ENCODE results near the gene AKIP1. TPM values are rescaled to one million over a fixed set of nuclear protein-coding genes. Genes with fewer than 3 reads are reported as not detected.

Gene AKIP1
- total RNA-seq, 1 donor from 2014 or later: 25.7 TPM

- no peak for TF ChIP-seq CTCF (IDR thresholded peaks at IDR 0.05; ENCODE audit: partially characterized antibody, unreplicated experiment)
- H3K27ac Mint-ChIP-seq (ENCODE audit: unreplicated experiment): no peak overlapping the region
Observed at GRCh38 chr11:8927233-8927632, 16.2 kb downstream of the AKIP1 start.

GRCh38 chr11:8928205-8928604 lies 17.2 kb downstream of the AKIP1 start:
- Mint-ChIP-seq H3K27me3 (ENCODE audit: unreplicated experiment) (no peaks in the 10 kb centered on the region), H3K27ac (ENCODE audit: unreplicated experiment) (no peak overlapping the region), H3K4me1 (ENCODE audit: low read depth, unreplicated experiment) (peaks cover 2% of the 10 kb centered on the region), H3K9me3 (ENCODE audit: unreplicated experiment) (peaks cover 1% of the 10 kb centered on the region), H3K36me3 (ENCODE audit: unreplicated experiment) (no peaks in the 10 kb centered on the region), H3K4me3 (ENCODE audit: unreplicated experiment) (no peak overlapping the region)
- TF ChIP-seq CTCF (IDR thresholded peaks at IDR 0.05; ENCODE audit: partially characterized antibody, unreplicated experiment): no peak
- DNase-seq: no peak

More at GRCh38 chr11:8927233-8927632, 16.2 kb downstream of the AKIP1 start:
- H3K4me3 Mint-ChIP-seq (ENCODE audit: unreplicated experiment): no peak overlapping the region
- H3K9me3 Mint-ChIP-seq (ENCODE audit: unreplicated experiment): peaks cover 1% of the 10 kb centered on the region
- H3K36me3 Mint-ChIP-seq (ENCODE audit: unreplicated experiment): no peaks in the 10 kb centered on the region
- no peak for DNase-seq
- H3K27me3 Mint-ChIP-seq (ENCODE audit: unreplicated experiment): no peaks in the 10 kb centered on the region
- H3K4me1 Mint-ChIP-seq (ENCODE audit: low read depth, unreplicated experiment): no peaks in the 10 kb centered on the region

- Mint-ChIP-seq H3K27ac (ENCODE audit: unreplicated experiment) (no peak overlapping the region), H3K4me3 (ENCODE audit: unreplicated experiment) (no peak overlapping the region)
Observed at GRCh38 chr11:8928981-8929615, 18.1 kb downstream of the AKIP1 start.

GRCh38 chr11:8930456-8931175 lies 19.6 kb downstream of the AKIP1 start:
- no peak overlapping the region for H3K27ac Mint-ChIP-seq (ENCODE audit: unreplicated experiment)
- H3K4me3 Mint-ChIP-seq (ENCODE audit: unreplicated experiment): no peak overlapping the region
- peaks cover 2% of the 10 kb centered on the region for H3K27me3 Mint-ChIP-seq (ENCODE audit: unreplicated experiment)
- DNase-seq: no peak
- H3K36me3 Mint-ChIP-seq (ENCODE audit: unreplicated experiment): no peaks in the 10 kb centered on the region
- peaks cover 2% of the 10 kb centered on the region for H3K4me1 Mint-ChIP-seq (ENCODE audit: low read depth, unreplicated experiment)
- TF ChIP-seq CTCF (IDR thresholded peaks at IDR 0.05; ENCODE audit: partially characterized antibody, unreplicated experiment): no peak
- H3K9me3 Mint-ChIP-seq (ENCODE audit: unreplicated experiment): peaks cover 1% of the 10 kb centered on the region

More at GRCh38 chr11:8928981-8929615, 18.1 kb downstream of the AKIP1 start:
- DNase-seq: no peak
- Mint-ChIP-seq H3K4me1 (ENCODE audit: low read depth, unreplicated experiment) (peaks cover 2% of the 10 kb centered on the region), H3K27me3 (ENCODE audit: unreplicated experiment) (no peaks in the 10 kb centered on the region), H3K9me3 (ENCODE audit: unreplicated experiment) (peaks cover 1% of the 10 kb centered on the region), H3K36me3 (ENCODE audit: unreplicated experiment) (no peaks in the 10 kb centered on the region)
- no peak for TF ChIP-seq CTCF (IDR thresholded peaks at IDR 0.05; ENCODE audit: partially characterized antibody, unreplicated experiment)

Measured in glutamatergic neuron (in vitro differentiated cells).